GM12878 (cell line): ENCODE data around the gene XPNPEP3. TPM values are rescaled to one million over a fixed set of nuclear protein-coding genes. Genes with fewer than 3 reads are reported as not detected.

Experiments used
- ATAC-seq: fragments of 200-7000 bp; cut with Tn5 transposase; 3 replicates; pipeline ENCODE4 v1.9.1; 2020; ENCODE audit warnings: mild to moderate bottlenecking, moderate library complexity
- BruUV-seq: library from RNA; stranded (reverse); fragments of 400-500 nt; replicated peaks from 2 replicates; lab custom pipeline; 2021; lab: Mats Ljungman, UMichigan
- CTCF ChIA-PET: fragments of 300-600 bp; sonication (Branson Sonifier 250); formaldehyde crosslinking; extraction: SDS; loops from one replicate; lab custom pipeline; 2021; ENCODE audit warnings: inconsistent platforms; lab: Yijun Ruan, JAX
- POLR2A ChIA-PET: fragments of 350-600 bp; formaldehyde crosslinking; extraction: SDS; loops from one replicate; lab custom pipeline; 2021; ENCODE audit warnings: inconsistent platforms; lab: Charles Lee
- RAD21 ChIA-PET: fragments of 300-600 bp; sonication (Branson Sonifier 250); formaldehyde crosslinking; loops from one replicate; lab custom pipeline; 2023; ENCODE audit warnings: antibody characterized with exemption; ENCODE audit not compliant: unreplicated experiment; lab: Charles Lee
- SMC1A ChIA-PET: fragments of 300-600 bp; sonication (Branson Sonifier 250); formaldehyde crosslinking; loops from one replicate; lab custom pipeline; 2023; ENCODE audit not compliant: unreplicated experiment, uncharacterized antibody; lab: Charles Lee
- DNase-seq: peaks from one replicate; pipeline ENCODE4 v3.0.0-alpha.2; 2011; ENCODE audit warnings: low read depth, low spot score
- FAIRE-seq: peaks from 3 replicates; lab custom pipeline; 2011; peaks lifted over from hg19 to GRCh38; lab: Jason Lieb, UNC
- H2AFZ ChIP-seq: 2 replicates; pipeline ENCODE4 v1.6.0; 2011; ENCODE audit warnings: low read depth, low read length, control low read depth; ENCODE audit not compliant: control insufficient read depth
- H3K27ac ChIP-seq: 2 replicates; pipeline ENCODE4 v1.5.1; 2011; ENCODE audit warnings: control low read depth; ENCODE audit not compliant: control insufficient read depth, insufficient read depth
- H3K27me3 ChIP-seq, 2 experiments: replicated peaks in 1 of 2; 2 replicates each; pipeline versions ENCODE4 v1.6.0 to v1.6.1; 2011; ENCODE audit warnings: low read length in 1 of 2; ENCODE audit not compliant: control insufficient read depth in 2 of 2, insufficient read depth in 2 of 2
- H3K36me3 ChIP-seq, 2 experiments: 2 replicates each; pipeline ENCODE4 v1.5.1; 2011; ENCODE audit warnings: low read length in 1 of 2; ENCODE audit not compliant: control insufficient read depth in 2 of 2, insufficient read depth in 2 of 2
- H3K4me1 ChIP-seq: 2 replicates; pipeline ENCODE4 v1.6.1; 2011; ENCODE audit warnings: mild to moderate bottlenecking, low read length, moderate library complexity, mixed read lengths; ENCODE audit not compliant: control insufficient read depth, insufficient read depth
- H3K4me2 ChIP-seq: 2 replicates; pipeline ENCODE4 v1.6.0; 2011; ENCODE audit warnings: control low read depth; ENCODE audit not compliant: control insufficient read depth, insufficient read depth
- H3K4me3 ChIP-seq: fragments of 200-600 bp; sonication (generic); 2 replicates; pipeline ENCODE4 v1.5.1; 2016
- H3K79me2 ChIP-seq: 2 replicates; pipeline ENCODE4 v1.6.0; 2011; ENCODE audit warnings: low read length; ENCODE audit not compliant: control insufficient read depth, insufficient read depth
- H3K9ac ChIP-seq: 2 replicates; pipeline ENCODE4 v1.8.0; 2011; ENCODE audit warnings: low read length, control low read depth, mixed read lengths; ENCODE audit not compliant: control insufficient read depth, insufficient read depth
- H3K9me3 ChIP-seq: replicated peaks from 3 replicates; pipeline ENCODE4 v1.5.1; 2011; ENCODE audit warnings: mild to moderate bottlenecking, low read length; ENCODE audit not compliant: control insufficient read depth, insufficient read depth
- H4K20me1 ChIP-seq: 2 replicates; pipeline ENCODE4 v1.6.0; 2011; ENCODE audit not compliant: control insufficient read depth, insufficient read depth
- ASH2L ChIP-seq: fragments of 300-600, 200-600 bp; sonication (generic); IDR thresholded peaks from 2 replicates; pipeline ENCODE4 v1.6.1; 2017; ENCODE audit warnings: low read depth, mild to moderate bottlenecking, borderline replicate concordance
- BHLHE40 ChIP-seq, 2 experiments: fragments of 450-650 bp in 1 of 2; IDR thresholded peaks; 2 replicates each; pipeline ENCODE4 v1.6.1; 2011 to 2017; ENCODE audit warnings: low read depth in 2 of 2, borderline replicate concordance in 1 of 2, improper control_type of control experiment in 1 of 2, low read length in 1 of 2, mild to moderate bottlenecking in 1 of 2
- CBX5 ChIP-seq: sonication (generic); IDR thresholded peaks from 2 replicates; pipeline ENCODE4 v1.6.1; 2016; ENCODE audit warnings: low read depth, moderate library complexity, mild to moderate bottlenecking, inconsistent platforms
- CREM ChIP-seq: IDR thresholded peaks from 2 replicates; pipeline ENCODE4 v1.6.1; 2014; ENCODE audit warnings: antibody characterized with exemption, low read depth
- E4F1 ChIP-seq: fragments of 450-650 bp; IDR thresholded peaks from 2 replicates; pipeline ENCODE4 v1.6.1; 2018; ENCODE audit warnings: borderline replicate concordance, mild to moderate bottlenecking; ENCODE audit not compliant: partially characterized antibody
- IRF5 ChIP-seq: fragments of 450-650 bp; IDR thresholded peaks from 2 replicates; pipeline ENCODE4 v1.6.1; 2017; ENCODE audit warnings: borderline replicate concordance
- MYB ChIP-seq: fragments of 150-350 bp; IDR thresholded peaks from 2 replicates; pipeline ENCODE4 v1.6.1; 2014; ENCODE audit warnings: mild to moderate bottlenecking, low read depth, low read length, borderline replicate concordance
- NBN ChIP-seq: fragments of 450-650 bp; IDR thresholded peaks from 2 replicates; pipeline ENCODE4 v1.6.1; 2016
- PAX5 ChIP-seq: IDR thresholded peaks from 2 replicates; pipeline ENCODE4 v1.6.1; 2011; ENCODE audit warnings: low read depth, low read length, borderline replicate concordance
- POLR2AphosphoS2 ChIP-seq: IDR thresholded peaks from 2 replicates; pipeline ENCODE4 v1.6.1; 2011; ENCODE audit warnings: low read depth, mild to moderate bottlenecking, low read length, improper control_type of control experiment, moderate library complexity
- POLR2AphosphoS5 ChIP-seq: IDR thresholded peaks from 2 replicates; pipeline ENCODE4 v1.6.1; 2011; ENCODE audit warnings: mild to moderate bottlenecking, low read length, inconsistent platforms
- POU2F2 ChIP-seq: IDR thresholded peaks from 3 replicates; pipeline ENCODE4 v1.6.1; 2011; ENCODE audit warnings: low read depth, mild to moderate bottlenecking, low read length, borderline replicate concordance
- SREBF1 ChIP-seq: IDR thresholded peaks from 2 replicates; pipeline ENCODE4 v1.6.1; 2012; ENCODE audit warnings: mild to moderate bottlenecking, low read length
- YBX1 ChIP-seq: fragments of 450-650 bp; IDR thresholded peaks from 2 replicates; pipeline ENCODE4 v1.6.1; 2016; ENCODE audit warnings: antibody characterized with exemption
- ZBTB11 ChIP-seq: fragments of 450-650 bp; formaldehyde crosslinking; IDR thresholded peaks from 2 replicates; pipeline ENCODE4 v1.5.0; 2022; ENCODE audit warnings: mild to moderate bottlenecking, missing genetic modification characterization
- ZBTB33 ChIP-seq: fragments of 450-650 bp; IDR thresholded peaks from 2 replicates; pipeline ENCODE4 v1.6.1; 2017; ENCODE audit warnings: mild to moderate bottlenecking
- WGBS: methylation state at CpG from one replicate; pipeline ENCODE4 v1.1.6; 2016; ENCODE audit warnings: low lambda C conversion rate; ENCODE audit not compliant: insufficient replicate concordance, insufficient coverage; ENCODE audit errors: missing lambda C conversion rate; 5-methylcytosine and 5-hydroxymethylcytosine counted together
- in situ Hi-C: fragments of 300-500 bp; cut with MboI; formaldehyde crosslinking; loops from 9 replicates; pipeline ENCODE4 v1.14.3; 2018; ENCODE audit warnings: mixed read lengths
- intact Hi-C: fragments of 100-400 bp; cut with micrococcal nuclease; formaldehyde crosslinking; loops from one replicate; pipeline ENCODE4 v1.14.2; 2022; ENCODE audit not compliant: unreplicated experiment
- polyA plus RNA-seq, 11 experiments: library from polyadenylated mRNA; depleted of rRNA in 4 of 11; unstranded in 6 of 11; stranded (reverse) in 5 of 11; fragments of >200 nt; fragmentation: Nextera tagmentation in 4 of 11; fragmentation: Illumina TruSeq in 1 of 11; extraction: Ambion mirVana in 4 of 11; extraction: Trizol in 1 of 11; gene quantifications; 1 replicate in 1 of 11; 2 replicates in 10 of 11; pipeline versions ENCODE4 v1.2.1 to v1.2.3, GENCODE V29; 2011 to 2016; ENCODE audit warnings: inconsistent platforms in 2 of 11, missing spikeins in 2 of 11, low read depth in 1 of 11
- total RNA-seq, 4 experiments: library from RNA; depleted of rRNA in 3 of 4; stranded (reverse); fragments of >200 nt in 3 of 4; fragmentation: Illumina TruSeq in 1 of 4; extraction: Trizol in 1 of 4; gene quantifications; 2 replicates each; pipeline versions ENCODE4 v1.2.1 to v1.2.3, GENCODE V29; 2013 to 2021

Gene XPNPEP3
- total and polyA plus RNA-seq, 10 of the 15 experiments (the other 5 are each of a cell fraction or from before 2014, with no cell fraction given) = 6.7 to 19.9 (median 11.7) TPM

- Histone ChIP-seq H3K27me3 (no peaks in the 10 kb centered on the region), H3K9ac (no peak overlapping the region), H3K4me3 (no peak overlapping the region), H3K79me2 (no peaks in the 10 kb centered on the region), H4K20me1 (no peaks in the 10 kb centered on the region), H3K36me3 (peaks cover 0 to 11% of the 10 kb centered on the region in 2 experiments; a peak in 2 of 4 replicates), H3K4me2 (no peak overlapping the region), H3K9me3 (no peaks in the 10 kb centered on the region), H3K4me1 (no peaks in the 10 kb centered on the region), H2AFZ (no peak overlapping the region), H3K27ac (no peak overlapping the region)
- no TSS peak for BruUV-seq
- intact Hi-C loops (no loop called here), in situ Hi-C loops (no loop called here)
- ATAC-seq = no peak
- ChIA-PET SMC1A (interaction anchor here (1.3 to 2.8 kb wide), 3 partner anchors 10 to 14 kb away, joined by 5 to 10 read pairs (median 9); no protein-coding TSS in a partner anchor), CTCF (interaction anchor here (1.1 to 1.7 kb wide), 3 partner anchors 10 to 225 kb away, joined by 4 to 8 read pairs (median 7); no protein-coding TSS in a partner anchor), POLR2A (interaction anchor here (0.5 kb wide), 1 partner anchor 128 kb away, joined by 5 read pairs; no protein-coding TSS in a partner anchor), RAD21 (no interaction called here)
- FAIRE-seq = no peak
- no peak for DNase-seq
- 97% methylated on average over 6 of the region's 6 CpGs for WGBS
- TF ChIP-seq NBN = no peak
- TF ChIP-seq POLR2AphosphoS2 = no peak
- no peak for TF ChIP-seq CBX5
- TF ChIP-seq YBX1 = no peak
- TF ChIP-seq ZBTB33 = no peak
- TF ChIP-seq PAX5 = no peak
- TF ChIP-seq SREBF1 = no peak
- no peak for TF ChIP-seq IRF5
- no peak for TF ChIP-seq BHLHE40 (IDR thresholded peaks at IDR 0.05; ENCODE audit: borderline replicate concordance in 1 of 2, low read depth in 2 of 2, low read length in 1 of 2)
- TF ChIP-seq E4F1 = no peak
- TF ChIP-seq CREM = no peak
- no peak for TF ChIP-seq ASH2L
- TF ChIP-seq ZBTB11 = no peak
- no peak for TF ChIP-seq POLR2AphosphoS5
- TF ChIP-seq POU2F2 = no peak
- no peak for TF ChIP-seq MYB
Measured at GRCh38 chr22:40908895-40909294, 51.9 kb downstream of the XPNPEP3 start.
